PC-3 (cell line): ENCODE data around the gene EQTN. TPM values are rescaled to one million over a fixed set of nuclear protein-coding genes. Genes with fewer than 3 reads are reported as not detected.
A peak's percentile ranks its signal among the peaks of the same experiment; 100 is the strongest.

Experiments
- ATAC-seq: fragments of 200-7000 bp; cut with Tn5 transposase; 2 replicates; pipeline ENCODE4 v1.9.1; 2020; ENCODE audit warnings: mild to moderate bottlenecking, moderate library complexity
- BruUV-seq: library from RNA; stranded (reverse); fragments of 400-500 nt; replicated peaks from 2 replicates; lab custom pipeline; 2021; lab: Mats Ljungman, UMichigan
- CTCF ChIA-PET: fragments of 300-600 bp; sonication (Branson Sonifier 250); formaldehyde crosslinking; loops from one replicate; lab custom pipeline; 2022; ENCODE audit warnings: antibody characterized with exemption; lab: Charles Lee
- POLR2A ChIA-PET: fragments of 300-600 bp; sonication (Branson Sonifier 250); formaldehyde crosslinking; loops from one replicate; lab custom pipeline; 2022; ENCODE audit warnings: antibody characterized with exemption; ENCODE audit not compliant: unreplicated experiment; lab: Charles Lee
- DNase-seq: peaks from one replicate; pipeline ENCODE4 v3.0.0-alpha.2; 2015
- H2AFZ ChIP-seq: fragments of 300-600 bp; sonication (generic); 2 replicates; pipeline ENCODE4 v1.6.0; 2016; ENCODE audit warnings: antibody characterized with exemption, low read length
- H3F3A ChIP-seq: fragments of 300-600 bp; sonication (generic); one replicate; pipeline ENCODE4 v1.6.0; 2017; ENCODE audit warnings: antibody characterized with exemption, low read length, control low read depth, mild to moderate bottlenecking; ENCODE audit not compliant: unreplicated experiment
- H3K27ac ChIP-seq: fragments of 300-600 bp; sonication (generic); 2 replicates; pipeline ENCODE4 v1.5.1; 2016; ENCODE audit warnings: mild to moderate bottlenecking, low read length
- H3K27me3 ChIP-seq: fragments of 300-600 bp; sonication (generic); 2 replicates; pipeline ENCODE4 v1.6.1; 2016; ENCODE audit warnings: low read length, mixed read lengths
- H3K36me3 ChIP-seq: fragments of 300-600 bp; sonication (generic); 2 replicates; pipeline ENCODE4 v1.6.1; 2016; ENCODE audit warnings: low read depth, mixed run types, low read length, mixed read lengths
- H3K4me1 ChIP-seq: fragments of 300-600 bp; sonication (generic); 2 replicates; pipeline ENCODE4 v1.5.1; 2016; ENCODE audit warnings: low read length; ENCODE audit not compliant: insufficient read depth
- H3K4me2 ChIP-seq: fragments of 300-600 bp; sonication (generic); 2 replicates; pipeline ENCODE4 v1.6.0; 2016; ENCODE audit warnings: low read length
- H3K4me3 ChIP-seq: fragments of 300-600 bp; sonication (generic); 2 replicates; pipeline ENCODE4 v1.5.1; 2016; ENCODE audit warnings: mild to moderate bottlenecking, low read length, mixed read lengths
- H3K79me2 ChIP-seq: fragments of 300-600 bp; sonication (generic); 2 replicates; pipeline ENCODE4 v1.6.1; 2017; ENCODE audit warnings: low read length, mixed read lengths
- H3K9ac ChIP-seq: fragments of 300-600 bp; sonication (generic); 2 replicates; pipeline ENCODE4 v1.6.0; 2016; ENCODE audit warnings: mild to moderate bottlenecking, low read length
- H3K9me2 ChIP-seq: fragments of 300-600 bp; sonication (generic); replicated peaks from 2 replicates; pipeline ENCODE4 v1.6.1; 2016; ENCODE audit warnings: mixed run types, low read length, mixed read lengths
- H3K9me3 ChIP-seq: fragments of 300-600 bp; sonication (generic); 2 replicates; pipeline ENCODE4 v1.6.1; 2016; ENCODE audit warnings: low read length, mixed read lengths
- H4K20me1 ChIP-seq: fragments of 300-600 bp; sonication (generic); 2 replicates; pipeline ENCODE4 v1.6.1; 2016; ENCODE audit warnings: low read length, mixed read lengths
- EZH2 ChIP-seq: fragments of 300-600 bp; sonication (generic); IDR thresholded peaks from one replicate; pipeline ENCODE4 v1.6.1; 2017; ENCODE audit warnings: antibody characterized with exemption, mild to moderate bottlenecking, low read length; ENCODE audit not compliant: unreplicated experiment
- EZH2phosphoT487 ChIP-seq: fragments of 300-600 bp; sonication (generic); IDR thresholded peaks from 2 replicates; pipeline ENCODE4 v1.6.1; 2018; ENCODE audit warnings: mild to moderate bottlenecking, antibody characterized with exemption, low read length, borderline replicate concordance
- intact Hi-C: fragments of 100-400 bp; cut with micrococcal nuclease; formaldehyde crosslinking; loops from 2 replicates; pipeline ENCODE4 v1.9.0; 2023
- total RNA-seq: library from RNA; depleted of rRNA; stranded (reverse); fragments of >200 nt; gene quantifications from 2 replicates; pipeline ENCODE4 v1.2.3, GENCODE V29; 2014
- TF ChIP-seq, protein P1 (sequence below): fragments of 300-600 bp; sonication (generic); conservative IDR thresholded peaks from 2 replicates; pipeline ENCODE4 v1.5.1; 2017; ENCODE audit warnings: antibody characterized with exemption, low read depth, mild to moderate bottlenecking, low read length

Gene EQTN
- total RNA-seq, 1 experiment from 2014 or later: not detected

DNA sequence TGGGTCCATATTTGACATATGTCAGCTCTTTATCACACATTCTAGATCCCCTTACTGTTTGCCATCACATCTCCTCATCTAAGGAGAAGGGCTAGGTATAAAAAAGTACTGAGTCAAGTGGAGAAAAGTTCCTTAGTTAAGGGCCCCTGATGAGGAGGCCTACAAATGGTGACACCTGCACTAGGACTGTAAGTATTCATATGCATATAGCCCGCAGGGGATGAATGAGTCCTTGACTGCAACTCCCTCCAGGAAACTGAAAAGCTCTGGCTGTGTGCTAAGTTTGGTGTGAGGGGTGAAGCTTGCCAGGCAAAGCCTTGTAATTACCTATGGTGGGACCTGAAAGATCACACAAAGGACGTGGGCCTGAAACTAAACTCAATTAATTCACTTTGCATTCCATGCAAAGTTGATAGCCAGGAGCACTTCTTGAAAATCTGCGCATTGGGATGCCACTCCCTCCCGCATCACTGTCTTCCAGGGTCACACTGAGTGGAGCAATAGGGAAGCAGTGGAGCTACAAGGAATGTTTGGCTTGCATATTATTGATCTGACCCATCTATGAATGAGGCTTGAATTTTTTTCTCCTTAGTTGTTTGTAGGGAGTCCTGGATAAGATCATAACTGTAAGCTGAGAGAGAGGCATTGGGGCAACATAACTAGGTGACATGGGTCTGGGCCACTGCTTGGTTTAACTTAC lies 11.9 kb upstream of the EQTN start:
- BruUV-seq: no TSS peak
- no peak for TF ChIP-seq EZH2phosphoT487
- TF ChIP-seq, protein P1, sequence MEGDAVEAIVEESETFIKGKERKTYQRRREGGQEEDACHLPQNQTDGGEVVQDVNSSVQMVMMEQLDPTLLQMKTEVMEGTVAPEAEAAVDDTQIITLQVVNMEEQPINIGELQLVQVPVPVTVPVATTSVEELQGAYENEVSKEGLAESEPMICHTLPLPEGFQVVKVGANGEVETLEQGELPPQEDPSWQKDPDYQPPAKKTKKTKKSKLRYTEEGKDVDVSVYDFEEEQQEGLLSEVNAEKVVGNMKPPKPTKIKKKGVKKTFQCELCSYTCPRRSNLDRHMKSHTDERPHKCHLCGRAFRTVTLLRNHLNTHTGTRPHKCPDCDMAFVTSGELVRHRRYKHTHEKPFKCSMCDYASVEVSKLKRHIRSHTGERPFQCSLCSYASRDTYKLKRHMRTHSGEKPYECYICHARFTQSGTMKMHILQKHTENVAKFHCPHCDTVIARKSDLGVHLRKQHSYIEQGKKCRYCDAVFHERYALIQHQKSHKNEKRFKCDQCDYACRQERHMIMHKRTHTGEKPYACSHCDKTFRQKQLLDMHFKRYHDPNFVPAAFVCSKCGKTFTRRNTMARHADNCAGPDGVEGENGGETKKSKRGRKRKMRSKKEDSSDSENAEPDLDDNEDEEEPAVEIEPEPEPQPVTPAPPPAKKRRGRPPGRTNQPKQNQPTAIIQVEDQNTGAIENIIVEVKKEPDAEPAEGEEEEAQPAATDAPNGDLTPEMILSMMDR: no peak
- TF ChIP-seq EZH2: no peak
- H3K9ac ChIP-seq: no peak overlapping the region
- no peaks in the 10 kb centered on the region for H3K9me2 ChIP-seq
- H3K4me2 ChIP-seq: no peak overlapping the region
- H3K4me3 ChIP-seq: no peak overlapping the region
- no peak overlapping the region for H2AFZ ChIP-seq
- no peaks in the 10 kb centered on the region for H3K36me3 ChIP-seq
- H3K79me2 ChIP-seq: no peaks in the 10 kb centered on the region
- ATAC-seq: no peak
- H3K27me3 ChIP-seq: no peaks in the 10 kb centered on the region; the same call in 1 of the 2 replicates
- no peak overlapping the region for H3K27ac ChIP-seq
- H3K4me1 ChIP-seq: no peaks in the 10 kb centered on the region
- no peaks in the 10 kb centered on the region for H4K20me1 ChIP-seq
- no peaks in the 10 kb centered on the region for H3F3A ChIP-seq
- ChIA-PET CTCF (no interaction called here), POLR2A (no interaction called here)
- intact Hi-C loops: no loop called here
- no peaks in the 10 kb centered on the region for H3K9me3 ChIP-seq
- DNase-seq: no peak

DNA sequence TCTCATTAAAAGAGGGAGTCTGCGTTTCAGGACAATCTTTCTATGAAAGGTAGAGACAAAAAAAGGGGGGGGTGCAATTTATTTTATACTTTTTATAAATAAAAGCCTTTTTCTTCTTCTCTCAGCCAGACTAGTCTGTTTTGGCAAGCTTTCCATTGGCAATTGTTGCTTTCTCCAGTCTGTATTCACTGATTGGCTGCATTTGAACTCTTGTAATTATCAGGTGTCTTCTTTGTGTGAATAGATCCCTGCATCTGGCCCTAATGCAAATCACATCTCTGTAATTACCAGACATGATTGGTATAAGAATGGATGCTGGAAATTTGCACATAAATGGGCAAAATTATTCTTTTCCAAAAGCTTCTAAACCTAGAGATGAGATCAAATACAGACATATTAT lies 7.6 kb upstream of the EQTN start:
- DNase-seq (no peak), ATAC-seq (no peak)
- no peak overlapping the region for H3K4me2 ChIP-seq
- BruUV-seq: no TSS peak
- H3K4me3 ChIP-seq: no peak overlapping the region
- no peak overlapping the region for H2AFZ ChIP-seq
- no peaks in the 10 kb centered on the region for H3K4me1 ChIP-seq
- H3K9ac ChIP-seq: no peak overlapping the region
- H3K9me2 ChIP-seq: no peaks in the 10 kb centered on the region
- no peaks in the 10 kb centered on the region for H3F3A ChIP-seq
- H3K9me3 ChIP-seq: no peaks in the 10 kb centered on the region
- no peaks in the 10 kb centered on the region for H3K36me3 ChIP-seq
- intact Hi-C loops: no loop called here
- ChIA-PET POLR2A (no interaction called here), CTCF (no interaction called here)
- TF ChIP-seq EZH2 (no peak), EZH2phosphoT487 (no peak)
- TF ChIP-seq, protein P1: no peak
- no peak overlapping the region for H3K27ac ChIP-seq
- no peaks in the 10 kb centered on the region for H4K20me1 ChIP-seq
- no peaks in the 10 kb centered on the region for H3K79me2 ChIP-seq
- H3K27me3 ChIP-seq: no peaks in the 10 kb centered on the region

DNA sequence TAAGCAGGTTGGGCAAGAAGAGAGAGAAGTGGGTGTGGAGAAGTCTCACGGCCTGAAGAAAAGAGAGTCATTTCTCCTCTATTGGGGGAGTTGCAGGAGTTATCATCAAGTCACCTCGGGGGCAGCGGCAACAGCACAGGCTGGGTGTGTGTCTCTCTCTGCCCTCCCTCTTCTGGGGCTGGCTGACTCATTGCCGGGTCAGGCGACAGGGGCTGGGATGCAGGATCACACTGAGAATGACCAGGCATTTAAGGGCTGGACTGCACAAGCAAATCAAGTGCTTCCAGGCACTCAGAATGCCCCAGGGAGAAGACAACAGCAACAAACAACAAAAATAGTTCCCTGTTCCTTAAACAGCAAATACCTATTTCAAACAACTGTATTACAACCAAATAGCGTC lies 6.3 kb upstream of the EQTN start:
- Histone ChIP-seq H3K4me1 (no peaks in the 10 kb centered on the region), H3F3A (no peaks in the 10 kb centered on the region), H3K4me2 (peak overlapping the region; percentile 54), H3K4me3 (peak overlapping the region; percentile 21; the same call in 1 of the 2 replicates), H3K27ac (no peak overlapping the region), H3K9ac (no peak overlapping the region), H3K36me3 (no peaks in the 10 kb centered on the region), H4K20me1 (no peaks in the 10 kb centered on the region), H3K79me2 (no peaks in the 10 kb centered on the region), H2AFZ (peak overlapping the region; percentile 70), H3K27me3 (no peaks in the 10 kb centered on the region), H3K9me2 (no peaks in the 10 kb centered on the region), H3K9me3 (no peaks in the 10 kb centered on the region)
- DNase-seq: peak; percentile 30
- TF ChIP-seq, protein P1: no peak
- TF ChIP-seq EZH2phosphoT487 (no peak), EZH2 (no peak)
- ChIA-PET CTCF (no interaction called here), POLR2A (no interaction called here)
- BruUV-seq: no TSS peak
- peak; percentile 74 for ATAC-seq
- intact Hi-C loops: no loop called here
